ENCODE data around the gene LCN15. TPM values are rescaled to one million over a fixed set of nuclear protein-coding genes. Genes with fewer than 3 reads are reported as not detected.

LCN15 gene
- total and polyA plus RNA-seq, 2 of the 13 experiments (the other 11 are each of a cell fraction or from before 2014, with no cell fraction given): 1.3 to 53.7 TPM

DNA sequence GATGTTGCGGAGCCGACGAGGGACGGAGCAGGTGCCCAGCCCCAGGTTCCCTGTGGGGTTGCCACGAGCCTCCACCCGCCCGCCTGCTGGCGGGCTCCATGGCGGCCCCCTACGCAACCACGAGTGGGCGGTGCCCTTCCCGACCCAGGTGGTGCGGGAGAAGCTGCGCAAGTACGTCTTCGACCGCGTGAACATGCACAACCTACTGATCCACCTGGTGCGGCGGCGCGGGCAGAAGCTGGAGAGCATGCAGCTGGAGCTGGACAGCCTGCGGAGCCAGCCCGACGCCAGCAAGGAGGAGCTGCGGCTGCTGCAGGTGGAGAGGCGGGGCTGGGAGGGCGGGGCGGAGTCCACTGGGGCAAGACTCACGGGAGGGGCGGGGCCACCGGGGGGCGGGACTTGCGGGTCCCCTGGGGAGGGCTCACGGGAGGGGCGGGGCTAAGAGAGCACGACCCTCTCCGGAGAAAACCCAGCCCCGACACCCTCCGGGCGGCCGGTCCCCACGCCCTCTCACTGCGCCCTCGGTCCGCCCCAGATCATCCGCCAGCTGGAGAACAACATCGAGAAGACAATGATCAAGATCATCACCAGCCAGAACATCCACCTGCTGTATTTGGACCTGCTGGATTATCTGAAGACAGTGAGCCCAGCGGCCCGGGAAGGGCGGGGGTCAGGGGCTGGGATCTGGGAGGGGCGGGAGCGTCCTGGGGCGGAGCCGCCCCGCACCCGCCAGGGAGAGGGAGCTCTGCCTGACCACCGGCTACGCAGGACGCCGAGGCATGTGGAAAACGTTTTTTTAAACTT is 35.7 kb upstream of the LCN15 start (continued):
- TF ChIP-seq KAT2B (IDR thresholded peaks at IDR 0.05; ENCODE audit: borderline replicate concordance, low read depth, low read length) (no peak), DR1 (CRISPR knock-in tag; IDR thresholded peaks at IDR 0.05) (no peak), RBM39 (IDR thresholded peaks at IDR 0.05; ENCODE audit: low read depth, low read length, poor library complexity, severe bottlenecking) (peak; percentile 2), ZNF660 (CRISPR knock-in tag; IDR thresholded peaks at IDR 0.05; ENCODE audit: borderline replicate concordance, low read depth) (no peak), HDAC1 (CRISPR knock-in tag; IDR thresholded peaks at IDR 0.05) (peak; percentile 56; the same call in 1 of the 2 replicates), ZFY (CRISPR knock-in tag; IDR thresholded peaks at IDR 0.05) (peak; percentile 18), TCF12 (IDR thresholded peaks at IDR 0.05) (no peak), TCF12 (CRISPR knock-in tag; IDR thresholded peaks at IDR 0.05) (no peak), ZFP36 (IDR thresholded peaks at IDR 0.05; ENCODE audit: borderline replicate concordance, low read depth, low read length, partially characterized antibody) (no peak), CCAR2 (optimal IDR thresholded peaks at IDR 0.05; ENCODE audit: low read depth, low read length) (no peak), MIER3 (CRISPR knock-in tag; IDR thresholded peaks at IDR 0.05; ENCODE audit: borderline replicate concordance) (no peak), ISX (CRISPR knock-in tag; conservative IDR thresholded peaks at IDR 0.05) (peak; percentile 75; the same call in 1 of the 2 replicates), HOXA7 (CRISPR knock-in tag; IDR thresholded peaks at IDR 0.05) (no peak), RORA (CRISPR knock-in tag; IDR thresholded peaks at IDR 0.05) (no peak), TBP (CRISPR knock-in tag; IDR thresholded peaks at IDR 0.05) (no peak), TBX2 (CRISPR knock-in tag; IDR thresholded peaks at IDR 0.05; ENCODE audit: borderline replicate concordance) (peak; percentile 48; the same call in 1 of the 2 replicates), KLF15 (CRISPR knock-in tag; IDR thresholded peaks at IDR 0.05; ENCODE audit: borderline replicate concordance) (no peak)
- TF ChIP-seq, protein P1, sequence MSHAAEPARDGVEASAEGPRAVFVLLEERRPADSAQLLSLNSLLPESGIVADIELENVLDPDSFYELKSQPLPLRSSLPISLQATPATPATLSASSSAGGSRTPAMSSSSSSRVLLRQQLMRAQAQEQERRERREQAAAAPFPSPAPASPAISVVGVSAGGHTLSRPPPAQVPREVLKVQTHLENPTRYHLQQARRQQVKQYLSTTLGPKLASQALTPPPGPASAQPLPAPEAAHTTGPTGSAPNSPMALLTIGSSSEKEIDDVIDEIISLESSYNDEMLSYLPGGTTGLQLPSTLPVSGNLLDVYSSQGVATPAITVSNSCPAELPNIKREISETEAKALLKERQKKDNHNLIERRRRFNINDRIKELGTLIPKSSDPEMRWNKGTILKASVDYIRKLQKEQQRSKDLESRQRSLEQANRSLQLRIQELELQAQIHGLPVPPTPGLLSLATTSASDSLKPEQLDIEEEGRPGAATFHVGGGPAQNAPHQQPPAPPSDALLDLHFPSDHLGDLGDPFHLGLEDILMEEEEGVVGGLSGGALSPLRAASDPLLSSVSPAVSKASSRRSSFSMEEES (CRISPR knock-in tag; IDR thresholded peaks at IDR 0.05): peak; percentile 47; the same call in 1 of the 2 replicates
- TF ChIP-seq, protein P2, sequence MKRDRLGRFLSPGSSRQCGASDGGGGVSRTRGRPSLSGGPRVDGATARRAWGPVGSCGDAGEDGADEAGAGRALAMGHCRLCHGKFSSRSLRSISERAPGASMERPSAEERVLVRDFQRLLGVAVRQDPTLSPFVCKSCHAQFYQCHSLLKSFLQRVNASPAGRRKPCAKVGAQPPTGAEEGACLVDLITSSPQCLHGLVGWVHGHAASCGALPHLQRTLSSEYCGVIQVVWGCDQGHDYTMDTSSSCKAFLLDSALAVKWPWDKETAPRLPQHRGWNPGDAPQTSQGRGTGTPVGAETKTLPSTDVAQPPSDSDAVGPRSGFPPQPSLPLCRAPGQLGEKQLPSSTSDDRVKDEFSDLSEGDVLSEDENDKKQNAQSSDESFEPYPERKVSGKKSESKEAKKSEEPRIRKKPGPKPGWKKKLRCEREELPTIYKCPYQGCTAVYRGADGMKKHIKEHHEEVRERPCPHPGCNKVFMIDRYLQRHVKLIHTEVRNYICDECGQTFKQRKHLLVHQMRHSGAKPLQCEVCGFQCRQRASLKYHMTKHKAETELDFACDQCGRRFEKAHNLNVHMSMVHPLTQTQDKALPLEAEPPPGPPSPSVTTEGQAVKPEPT (CRISPR knock-in tag; IDR thresholded peaks at IDR 0.05; ENCODE audit: low read depth): no peak
- TF ChIP-seq, protein P3, sequence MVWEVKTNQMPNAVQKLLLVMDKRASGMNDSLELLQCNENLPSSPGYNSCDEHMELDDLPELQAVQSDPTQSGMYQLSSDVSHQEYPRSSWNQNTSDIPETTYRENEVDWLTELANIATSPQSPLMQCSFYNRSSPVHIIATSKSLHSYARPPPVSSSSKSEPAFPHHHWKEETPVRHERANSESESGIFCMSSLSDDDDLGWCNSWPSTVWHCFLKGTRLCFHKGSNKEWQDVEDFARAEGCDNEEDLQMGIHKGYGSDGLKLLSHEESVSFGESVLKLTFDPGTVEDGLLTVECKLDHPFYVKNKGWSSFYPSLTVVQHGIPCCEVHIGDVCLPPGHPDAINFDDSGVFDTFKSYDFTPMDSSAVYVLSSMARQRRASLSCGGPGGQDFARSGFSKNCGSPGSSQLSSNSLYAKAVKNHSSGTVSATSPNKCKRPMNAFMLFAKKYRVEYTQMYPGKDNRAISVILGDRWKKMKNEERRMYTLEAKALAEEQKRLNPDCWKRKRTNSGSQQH (CRISPR knock-in tag; IDR thresholded peaks at IDR 0.05; ENCODE audit: low read depth): 0 out of 2 replicates have a peak, but pooled peaks have one; percentile 40
- TF ChIP-seq, protein P4, sequence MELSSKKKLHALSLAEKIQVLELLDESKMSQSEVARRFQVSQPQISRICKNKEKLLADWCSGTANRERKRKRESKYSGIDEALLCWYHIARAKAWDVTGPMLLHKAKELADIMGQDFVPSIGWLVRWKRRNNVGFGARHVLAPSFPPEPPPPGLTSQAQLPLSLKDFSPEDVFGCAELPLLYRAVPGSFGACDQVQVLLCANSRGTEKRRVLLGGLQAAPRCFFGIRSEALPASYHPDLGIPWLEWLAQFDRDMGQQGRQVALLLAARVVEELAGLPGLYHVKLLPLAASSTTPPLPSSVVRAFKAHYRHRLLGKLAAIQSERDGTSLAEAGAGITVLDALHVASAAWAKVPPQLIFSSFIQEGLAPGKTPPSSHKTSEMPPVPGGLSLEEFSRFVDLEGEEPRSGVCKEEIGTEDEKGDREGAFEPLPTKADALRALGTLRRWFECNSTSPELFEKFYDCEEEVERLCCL (CRISPR knock-in tag; IDR thresholded peaks at IDR 0.05; ENCODE audit: borderline replicate concordance): no peak
- TF ChIP-seq, protein P5, sequence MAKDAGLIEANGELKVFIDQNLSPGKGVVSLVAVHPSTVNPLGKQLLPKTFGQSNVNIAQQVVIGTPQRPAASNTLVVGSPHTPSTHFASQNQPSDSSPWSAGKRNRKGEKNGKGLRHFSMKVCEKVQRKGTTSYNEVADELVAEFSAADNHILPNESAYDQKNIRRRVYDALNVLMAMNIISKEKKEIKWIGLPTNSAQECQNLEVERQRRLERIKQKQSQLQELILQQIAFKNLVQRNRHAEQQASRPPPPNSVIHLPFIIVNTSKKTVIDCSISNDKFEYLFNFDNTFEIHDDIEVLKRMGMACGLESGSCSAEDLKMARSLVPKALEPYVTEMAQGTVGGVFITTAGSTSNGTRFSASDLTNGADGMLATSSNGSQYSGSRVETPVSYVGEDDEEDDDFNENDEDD (CRISPR knock-in tag; IDR thresholded peaks at IDR 0.05; ENCODE audit: borderline replicate concordance): peak; percentile 49; the same call in 1 of the 2 replicates
